A673 (cell line): ENCODE data around the gene ASCL4. TPM values are rescaled to one million over a fixed set of nuclear protein-coding genes. Genes with fewer than 3 reads are reported as not detected.

Experiments
- BruUV-seq: library from RNA; stranded (reverse); fragments of 400-500 nt; replicated peaks from 2 replicates; lab custom pipeline; 2021; lab: Mats Ljungman, UMichigan
- CTCF ChIA-PET: fragments of 300-600 bp; sonication (Branson Sonifier 250); formaldehyde crosslinking; loops from one replicate; lab custom pipeline; 2022; ENCODE audit warnings: antibody characterized with exemption; lab: Charles Lee
- POLR2A ChIA-PET: fragments of 300-600 bp; sonication (Branson Sonifier 250); formaldehyde crosslinking; loops from one replicate; lab custom pipeline; 2022; ENCODE audit warnings: antibody characterized with exemption; ENCODE audit not compliant: low non-redundant PET; lab: Charles Lee
- DNase-seq: peaks from one replicate; pipeline ENCODE4 v3.0.0-alpha.2; 2015; ENCODE audit warnings: low spot score
- H3K27ac ChIP-seq: fragments of 200-600 bp; sonication (generic); 2 replicates; pipeline ENCODE4 v1.5.1; 2016; ENCODE audit warnings: mixed run types, low read depth, mild to moderate bottlenecking, mixed read lengths, antibody characterized with exemption, low read length; ENCODE audit not compliant: poor library complexity, severe bottlenecking
- H3K27me3 ChIP-seq: fragments of 200-600 bp; sonication (generic); replicated peaks from 2 replicates; pipeline ENCODE4 v1.6.1; 2017; ENCODE audit warnings: mixed run types, low read depth, mild to moderate bottlenecking, mixed read lengths, antibody characterized with exemption, low read length; ENCODE audit not compliant: insufficient read depth, poor library complexity
- H3K36me3 ChIP-seq: fragments of 200-600 bp; sonication (generic); 2 replicates; pipeline ENCODE4 v1.6.1; 2016; ENCODE audit warnings: mixed run types, mild to moderate bottlenecking, mixed read lengths, antibody characterized with exemption, low read length; ENCODE audit not compliant: insufficient read depth, poor library complexity, severe bottlenecking
- H3K4me1 ChIP-seq: fragments of 200-600 bp; sonication (generic); 2 replicates; pipeline ENCODE4 v1.6.1; 2017; ENCODE audit warnings: mixed run types, mild to moderate bottlenecking, mixed read lengths, antibody characterized with exemption, low read length; ENCODE audit not compliant: insufficient read depth, poor library complexity, severe bottlenecking
- H3K4me3 ChIP-seq: fragments of 200-600 bp; sonication (generic); 2 replicates; pipeline ENCODE4 v1.5.1; 2016; ENCODE audit warnings: low read depth, mixed run types, mild to moderate bottlenecking, mixed read lengths, low read length; ENCODE audit not compliant: poor library complexity, severe bottlenecking
- H3K9me3 ChIP-seq: fragments of 200-600 bp; sonication (generic); 2 replicates; pipeline ENCODE4 v1.6.1; 2016; ENCODE audit warnings: mixed run types, low read depth, mild to moderate bottlenecking, mixed read lengths, antibody characterized with exemption, low read length; ENCODE audit not compliant: poor library complexity, severe bottlenecking
- CTCF ChIP-seq: fragments of 300-800, 200-600 bp; sonication (generic); conservative IDR thresholded peaks from 2 replicates; pipeline ENCODE4 v1.5.1; 2017; ENCODE audit warnings: low read depth, mild to moderate bottlenecking, antibody characterized with exemption, low read length, moderate library complexity, mixed read lengths
- EZH2 ChIP-seq: fragments of 200-600 bp; sonication (generic); IDR thresholded peaks from 2 replicates; pipeline ENCODE4 v1.6.1; 2017; ENCODE audit warnings: borderline replicate concordance, low read depth, mild to moderate bottlenecking, mixed read lengths, antibody characterized with exemption, low read length; ENCODE audit not compliant: poor library complexity, severe bottlenecking
- intact Hi-C: fragments of 100-400 bp; cut with micrococcal nuclease; formaldehyde crosslinking; loops from one replicate; pipeline ENCODE4 v1.10.0; 2022; ENCODE audit not compliant: unreplicated experiment
- total RNA-seq: library from RNA; stranded (reverse); gene quantifications from 2 replicates; pipeline ENCODE4 v1.2.3, GENCODE V29; 2021

ASCL4 gene
- total RNA-seq, 1 experiment from 2014 or later, result not detected

GRCh38 chr12:107775093-107775721, 703 bp downstream of the ASCL4 start:
- Histone ChIP-seq H3K4me3 (no peak overlapping the region), H3K9me3 (no peaks in the 10 kb centered on the region), H3K27me3 (peaks cover 85% of the 10 kb centered on the region), H3K36me3 (no peaks in the 10 kb centered on the region), H3K4me1 (no peaks in the 10 kb centered on the region), H3K27ac (no peak overlapping the region)
- POLR2A ChIA-PET, result no interaction called here
- no peak for DNase-seq
- CTCF ChIA-PET, result no interaction called here
- BruUV-seq, result no TSS peak
- TF ChIP-seq EZH2 (peak; percentile 9), CTCF (no peak)
- intact Hi-C loops, result no loop called here

- no peak overlapping the region for H3K4me3 ChIP-seq
- ChIA-PET POLR2A (no interaction called here), CTCF (no interaction called here)
- no TSS peak for BruUV-seq
- H3K27me3 ChIP-seq, result peaks cover 83% of the 10 kb centered on the region
- H3K27ac ChIP-seq, result no peak overlapping the region
- no peaks in the 10 kb centered on the region for H3K4me1 ChIP-seq
- no peaks in the 10 kb centered on the region for H3K36me3 ChIP-seq
- no peak for DNase-seq
- TF ChIP-seq EZH2 (no peak), CTCF (no peak)
- H3K9me3 ChIP-seq, result no peaks in the 10 kb centered on the region
- intact Hi-C loops, result no loop called here
These were observed 1.7 kb downstream of the ASCL4 start for GRCh38 chr12:107776171-107776570.

GRCh38 chr12:107778383-107779025, 4.0 kb downstream of the ASCL4 start:
- no TSS peak for BruUV-seq
- ChIA-PET POLR2A (no interaction called here), CTCF (no interaction called here)
- intact Hi-C loops, result no loop called here
- H3K4me1 ChIP-seq, result no peaks in the 10 kb centered on the region
- no peak for TF ChIP-seq EZH2
- no peak for TF ChIP-seq CTCF
- peaks cover 89% of the 10 kb centered on the region for H3K27me3 ChIP-seq
- no peak overlapping the region for H3K27ac ChIP-seq
- no peak overlapping the region for H3K4me3 ChIP-seq
- no peaks in the 10 kb centered on the region for H3K36me3 ChIP-seq
- H3K9me3 ChIP-seq, result no peaks in the 10 kb centered on the region
- DNase-seq, result no peak
